ENCODE data around the gene CCDC33.

Gene CCDC33

GRCh38 chr15:74376825-74377581, 140.9 kb downstream of the CCDC33 start:
- TF ChIP-seq CTCF (IDR thresholded peaks at IDR 0.05; ENCODE audit: extremely low read depth, missing control alignments) = no peak
- DNase-seq (ENCODE audit: low spot score) = no peak

GRCh38 chr15:74377831-74378766, 142.0 kb downstream of the CCDC33 start:
- no peak for TF ChIP-seq CTCF (IDR thresholded peaks at IDR 0.05; ENCODE audit: extremely low read depth, missing control alignments)
- no peak for DNase-seq (ENCODE audit: low spot score)

DNA sequence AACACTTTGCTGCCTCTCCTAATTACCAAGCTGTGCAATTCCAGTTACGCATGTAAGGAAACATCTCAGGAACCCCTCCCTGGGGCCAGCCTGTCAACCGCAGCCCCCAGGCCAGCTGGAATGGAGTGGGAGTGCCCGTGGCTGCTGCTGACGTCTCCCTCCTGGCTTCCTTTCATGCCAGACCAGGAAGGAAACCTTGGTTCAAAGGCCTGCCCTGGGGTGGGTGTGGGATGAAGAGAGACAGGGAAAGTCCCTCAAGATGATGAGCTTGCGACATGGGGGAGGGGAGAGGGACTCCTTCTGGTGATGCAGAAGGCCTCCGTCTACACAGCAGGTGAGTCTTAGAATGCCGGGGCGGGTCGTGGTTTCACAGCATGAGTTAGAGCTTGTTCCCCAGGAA, 142.7 kb downstream of the CCDC33 start:
- TF ChIP-seq CTCF (IDR thresholded peaks at IDR 0.05; ENCODE audit: extremely low read depth, missing control alignments) = no peak
- no peak for DNase-seq (ENCODE audit: low spot score)

DNA sequence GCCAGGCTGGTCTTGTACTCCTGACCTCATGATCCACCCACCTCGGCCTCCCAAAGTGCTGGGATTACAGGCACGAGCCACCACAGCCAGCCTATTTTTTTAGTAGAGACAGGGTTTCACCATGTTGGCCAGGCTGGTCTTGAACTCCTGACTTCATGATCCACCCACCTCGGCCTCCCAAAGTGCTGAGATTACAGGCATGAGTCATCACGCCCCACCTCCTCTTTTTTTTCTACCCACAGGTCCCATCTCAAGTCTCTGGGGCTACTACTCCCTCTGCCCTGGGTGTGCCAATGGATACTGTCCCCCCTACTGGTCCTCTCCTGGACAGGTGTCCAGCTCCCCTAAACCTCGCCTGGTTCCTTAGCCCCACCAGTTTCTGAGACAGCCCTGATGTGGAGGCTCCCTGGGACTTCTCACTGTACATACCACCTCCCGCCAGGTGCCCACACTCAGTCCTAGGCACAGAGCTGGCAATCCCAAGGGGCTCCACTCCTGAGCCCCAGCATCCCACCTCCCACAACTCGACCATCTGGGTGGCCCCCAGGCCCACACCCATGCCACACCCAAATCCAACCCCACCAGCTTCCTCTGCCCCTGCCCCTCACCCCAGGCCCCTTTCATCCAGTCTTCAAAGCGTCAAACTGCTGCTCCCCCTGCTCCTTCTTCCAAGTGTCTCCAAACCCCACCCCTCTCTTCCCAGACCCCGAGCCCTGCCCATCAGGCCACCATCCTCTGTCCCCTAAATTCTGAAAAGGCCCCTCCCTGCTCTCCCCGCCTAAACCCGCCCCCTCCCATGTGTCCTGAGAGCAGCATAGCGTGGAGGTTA, 144.4 kb downstream of the CCDC33 start:
- no peak for DNase-seq (ENCODE audit: low spot score)
- TF ChIP-seq CTCF (IDR thresholded peaks at IDR 0.05; ENCODE audit: extremely low read depth, missing control alignments) = no peak

- no peak for TF ChIP-seq CTCF (IDR thresholded peaks at IDR 0.05; ENCODE audit: extremely low read depth, missing control alignments)
- DNase-seq (ENCODE audit: low spot score) = no peak
These were observed 145.0 kb downstream of the CCDC33 start for GRCh38 chr15:74381190-74381453.

GRCh38 chr15:74381481-74381880, 145.4 kb downstream of the CCDC33 start:
- DNase-seq (ENCODE audit: low spot score) = no peak
- TF ChIP-seq CTCF (IDR thresholded peaks at IDR 0.05; ENCODE audit: extremely low read depth, missing control alignments) = no peak

Data from GM20000 (cell line).